GM10266 (cell line): Measurements from ENCODE around the gene GABBR2.

Experiments used
- DNase-seq: peaks from one replicate; pipeline ENCODE4 v3.0.0; 2012; ENCODE audit errors: extremely low spot score
- CTCF ChIP-seq: IDR thresholded peaks from 2 replicates; pipeline ENCODE4 v1.5.1; 2012; ENCODE audit warnings: mild to moderate bottlenecking, low read depth; ENCODE audit not compliant: control insufficient read depth, insufficient read depth; ENCODE audit errors: missing control alignments

Gene GABBR2

GRCh38 chr9:98247831-98248657 is 460.7 kb downstream of the GABBR2 start:
- no peak for DNase-seq
- no peak for TF ChIP-seq CTCF

GRCh38 chr9:98242426-98242825 is 466.3 kb downstream of the GABBR2 start:
- no peak for TF ChIP-seq CTCF
- no peak for DNase-seq

- no peak for TF ChIP-seq CTCF
- no peak for DNase-seq
These were observed 467.1 kb downstream of the GABBR2 start for GRCh38 chr9:98241357-98242300.

- no peak for TF ChIP-seq CTCF
- DNase-seq: no peak
These were observed 468.3 kb downstream of the GABBR2 start for GRCh38 chr9:98240475-98240874.
